Mononuclear cell (primary cell): ENCODE results near the gene PHGDH. TPM values are rescaled to one million over a fixed set of nuclear protein-coding genes. Genes with fewer than 3 reads are reported as not detected.

ENCODE experiments used
- H3K27me3 ChIP-seq: 2 replicates; pipeline ENCODE4 v1.6.0; 2011; ENCODE audit warnings: low read length, control low read depth; ENCODE audit not compliant: insufficient read depth
- H3K4me1 ChIP-seq: 2 replicates; pipeline ENCODE4 v1.5.1; 2011; ENCODE audit warnings: mild to moderate bottlenecking, low read length, control low read depth; ENCODE audit not compliant: insufficient read depth
- H3K4me3 ChIP-seq: 2 replicates; pipeline ENCODE4 v1.5.1; 2011; ENCODE audit warnings: mild to moderate bottlenecking, low read length, moderate library complexity
- H3K9me3 ChIP-seq: 2 replicates; pipeline ENCODE4 v1.5.1; 2011; ENCODE audit warnings: low read depth, mild to moderate bottlenecking, control low read depth, low read length
- total RNA-seq: library from RNA; depleted of rRNA; stranded (reverse); fragments of >200 nt; gene quantifications from one replicate; pipeline ENCODE4 v1.2.3, GENCODE V29; 2012

PHGDH gene
- total RNA-seq, 1 donor: 2.8 TPM

GRCh38 chr1:119713039-119713748, 1.5 kb downstream of the PHGDH start:
- Histone ChIP-seq H3K9me3 (no peaks in the 10 kb centered on the region), H3K4me3 (no peak overlapping the region), H3K4me1 (peaks cover 18% of the 10 kb centered on the region), H3K27me3 (peaks cover 7% of the 10 kb centered on the region)

GRCh38 chr1:119713749-119714456, 2.2 kb downstream of the PHGDH start:
- Histone ChIP-seq H3K9me3 (no peaks in the 10 kb centered on the region), H3K4me1 (peaks cover 18% of the 10 kb centered on the region), H3K4me3 (no peak overlapping the region), H3K27me3 (peaks cover 7% of the 10 kb centered on the region)

DNA sequence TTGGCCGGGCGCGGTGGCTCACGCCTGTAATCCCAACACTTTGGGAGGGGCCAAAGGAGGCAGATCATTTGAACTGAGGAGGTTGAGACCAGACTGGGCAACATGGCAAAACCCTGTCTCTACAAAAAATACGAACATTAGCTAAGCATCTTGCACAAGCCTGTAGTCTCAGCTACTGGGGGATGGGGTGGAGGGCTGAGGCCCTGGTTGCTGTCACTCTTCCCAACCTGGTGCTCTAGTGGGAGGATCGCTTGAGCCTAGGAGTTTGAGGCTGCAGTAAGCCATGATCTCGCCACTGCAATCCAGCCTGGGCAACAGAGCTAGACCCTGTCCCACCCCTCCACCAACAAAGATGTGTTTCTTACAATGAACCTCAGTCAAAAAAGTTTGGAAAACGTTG, 2.8 kb downstream of the PHGDH start:
- H3K27me3 ChIP-seq: peaks cover 7% of the 10 kb centered on the region
- H3K4me1 ChIP-seq: peaks cover 18% of the 10 kb centered on the region
- no peaks in the 10 kb centered on the region for H3K9me3 ChIP-seq
- H3K4me3 ChIP-seq: no peak overlapping the region

- H3K27me3 ChIP-seq: peaks cover 7% of the 10 kb centered on the region
- no peaks in the 10 kb centered on the region for H3K9me3 ChIP-seq
- peaks cover 18% of the 10 kb centered on the region for H3K4me1 ChIP-seq
- H3K4me3 ChIP-seq: no peak overlapping the region
Measured at GRCh38 chr1:119715542-119715941, 3.8 kb downstream of the PHGDH start.

DNA sequence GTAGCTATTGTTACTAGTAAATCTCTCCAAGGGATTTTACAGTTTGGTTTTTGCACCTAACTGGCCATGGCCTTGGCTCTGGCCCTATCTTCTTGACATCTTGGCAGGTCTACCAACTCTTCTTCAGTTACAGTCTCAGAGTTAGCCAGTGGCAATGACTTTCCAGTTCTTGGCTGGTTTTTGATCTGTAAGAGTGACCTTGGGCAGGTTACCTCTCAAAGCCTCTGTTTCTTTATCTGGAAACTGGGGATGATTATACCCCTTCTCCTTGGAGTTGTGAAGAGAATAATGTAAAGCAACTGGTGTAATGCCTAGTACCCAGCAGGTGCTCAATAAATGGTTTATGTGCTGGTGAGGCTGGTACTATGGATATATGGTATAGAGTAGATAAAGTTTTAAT, 6.7 kb downstream of the PHGDH start:
- Histone ChIP-seq H3K27me3 (no peaks in the 10 kb centered on the region), H3K4me1 (peaks cover under 1% of the 10 kb centered on the region), H3K4me3 (no peak overlapping the region), H3K9me3 (no peaks in the 10 kb centered on the region)

DNA sequence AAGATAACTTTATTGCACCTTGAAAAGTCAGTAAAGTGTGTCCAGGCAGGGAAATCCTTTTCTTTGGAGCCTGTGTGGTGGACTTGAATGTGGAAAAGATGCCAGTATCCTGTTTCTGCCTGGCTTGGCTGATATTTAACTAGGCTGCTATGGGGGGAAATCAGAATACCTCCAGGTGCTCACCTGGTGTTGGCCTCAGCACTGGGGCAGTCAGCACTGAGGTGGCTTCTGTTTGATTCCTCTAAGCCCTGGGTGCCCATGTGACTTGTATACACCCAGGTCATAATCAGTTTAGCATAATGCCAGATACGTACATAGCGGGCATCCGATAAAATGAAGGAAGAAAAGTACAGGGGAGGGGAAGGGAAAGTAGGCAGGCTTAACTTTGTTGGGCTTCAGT, 7.2 kb downstream of the PHGDH start:
- H3K27me3 ChIP-seq: no peaks in the 10 kb centered on the region
- H3K4me3 ChIP-seq: no peak overlapping the region
- no peaks in the 10 kb centered on the region for H3K4me1 ChIP-seq
- H3K9me3 ChIP-seq: no peaks in the 10 kb centered on the region

DNA sequence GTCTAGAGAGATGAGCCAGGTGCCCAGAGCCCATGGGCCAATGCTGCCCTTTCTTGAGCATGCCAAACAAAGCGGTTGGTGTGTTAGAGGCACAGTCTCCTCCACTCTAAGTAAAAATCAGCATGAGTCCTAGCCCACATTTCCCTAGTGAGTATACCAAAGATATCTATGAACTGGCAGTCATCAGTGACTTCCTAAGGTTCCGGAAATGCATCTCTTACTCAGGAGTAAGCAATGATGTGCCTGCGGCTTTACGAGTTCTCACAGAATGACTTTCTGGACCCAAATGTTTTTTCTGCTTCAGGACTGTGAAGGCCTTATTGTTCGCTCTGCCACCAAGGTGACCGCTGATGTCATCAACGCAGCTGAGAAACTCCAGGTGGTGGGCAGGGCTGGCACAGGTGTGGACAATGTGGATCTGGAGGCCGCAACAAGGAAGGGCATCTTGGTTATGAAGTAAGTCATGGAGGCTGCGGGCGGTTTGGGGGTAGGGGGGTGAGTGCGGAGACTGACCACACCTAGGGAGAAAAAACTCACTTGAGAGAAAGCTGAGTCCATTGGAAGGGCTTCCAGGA, 9.2 kb downstream of the PHGDH start:
- H3K9me3 ChIP-seq: no peaks in the 10 kb centered on the region

DNA sequence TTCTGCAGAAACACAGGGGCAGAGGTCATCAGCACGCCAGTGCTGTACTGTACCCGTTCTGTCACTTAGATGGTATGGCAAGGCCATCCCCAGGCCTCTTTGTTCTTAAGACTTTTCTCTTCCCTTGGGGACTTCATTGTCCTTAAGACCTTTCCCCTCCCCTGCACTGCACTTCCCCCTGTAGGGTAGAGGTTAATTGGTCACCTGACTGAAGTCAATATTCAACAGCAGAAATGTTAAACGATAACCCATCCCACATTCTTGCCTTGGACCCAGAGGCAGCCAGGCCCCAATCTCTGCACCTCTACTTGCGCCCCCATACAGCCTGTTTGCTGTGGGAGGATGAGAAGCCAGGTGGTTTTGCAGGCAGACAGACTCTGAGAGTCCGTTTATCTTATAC, 10.2 kb downstream of the PHGDH start:
- no peak overlapping the region for H3K4me3 ChIP-seq
- H3K27me3 ChIP-seq: no peaks in the 10 kb centered on the region
- H3K4me1 ChIP-seq: no peaks in the 10 kb centered on the region
- no peaks in the 10 kb centered on the region for H3K9me3 ChIP-seq

More for the DNA sequence above, 9.2 kb downstream of the PHGDH start:
- H3K4me1 ChIP-seq: no peaks in the 10 kb centered on the region
- H3K4me3 ChIP-seq: no peak overlapping the region
- H3K27me3 ChIP-seq: no peaks in the 10 kb centered on the region

DNA sequence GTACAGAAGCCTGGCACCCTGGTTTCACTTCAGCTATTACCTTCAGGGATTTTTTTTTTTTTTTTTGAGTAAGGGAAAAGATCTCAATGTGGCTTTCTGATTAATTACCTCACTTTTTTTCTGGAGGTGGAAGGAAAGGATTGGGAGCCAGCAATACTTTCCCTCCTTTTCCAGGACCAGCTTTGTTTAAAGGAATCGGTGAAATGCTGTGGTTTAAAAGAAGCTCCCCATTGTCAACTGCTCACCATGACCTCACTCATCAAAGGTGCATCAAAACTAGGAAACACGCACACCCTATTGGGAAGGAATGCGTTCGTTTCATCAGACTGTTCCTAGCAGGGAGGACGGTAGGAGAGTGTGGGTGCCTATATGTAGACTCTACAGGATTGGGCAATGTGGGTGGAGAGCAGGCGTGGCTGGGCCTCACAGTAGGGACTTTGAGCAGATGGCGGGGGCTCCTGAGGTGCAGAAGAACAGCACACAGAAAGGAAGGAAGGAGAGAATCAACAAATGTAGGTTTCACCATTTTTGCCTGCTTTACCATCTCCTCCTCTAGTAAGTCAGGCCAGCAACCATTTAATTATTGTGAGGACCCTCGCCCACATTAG, 13.0 kb downstream of the PHGDH start:
- no peak overlapping the region for H3K4me3 ChIP-seq
- H3K27me3 ChIP-seq: no peaks in the 10 kb centered on the region
- no peaks in the 10 kb centered on the region for H3K9me3 ChIP-seq
- no peaks in the 10 kb centered on the region for H3K4me1 ChIP-seq

DNA sequence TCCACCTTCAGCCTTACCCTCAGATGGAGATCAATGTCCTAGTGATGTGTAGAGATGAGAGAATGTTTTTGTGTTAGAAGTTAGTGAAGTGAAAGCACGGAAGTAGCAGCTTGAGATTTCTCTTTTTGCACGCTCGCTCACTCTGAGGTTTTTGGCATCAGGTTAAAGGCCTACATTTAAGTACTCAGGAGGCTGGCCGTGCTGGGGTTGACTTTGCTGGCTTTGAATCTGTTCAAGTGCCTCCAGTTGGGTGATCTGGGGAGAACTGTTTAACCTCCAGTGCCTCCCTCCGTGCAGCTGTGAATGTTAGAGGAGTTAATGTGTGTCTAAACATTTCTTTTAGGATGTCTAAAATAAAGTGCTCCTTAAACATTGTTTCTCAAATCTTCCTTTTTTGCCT, 13.9 kb downstream of the PHGDH start:
- H3K4me1 ChIP-seq: no peaks in the 10 kb centered on the region
- H3K4me3 ChIP-seq: no peak overlapping the region
- no peaks in the 10 kb centered on the region for H3K27me3 ChIP-seq
- no peaks in the 10 kb centered on the region for H3K9me3 ChIP-seq

GRCh38 chr1:119727991-119728390, 16.3 kb downstream of the PHGDH start:
- no peaks in the 10 kb centered on the region for H3K27me3 ChIP-seq
- H3K9me3 ChIP-seq: no peaks in the 10 kb centered on the region
- H3K4me3 ChIP-seq: no peak overlapping the region
- H3K4me1 ChIP-seq: no peaks in the 10 kb centered on the region

DNA sequence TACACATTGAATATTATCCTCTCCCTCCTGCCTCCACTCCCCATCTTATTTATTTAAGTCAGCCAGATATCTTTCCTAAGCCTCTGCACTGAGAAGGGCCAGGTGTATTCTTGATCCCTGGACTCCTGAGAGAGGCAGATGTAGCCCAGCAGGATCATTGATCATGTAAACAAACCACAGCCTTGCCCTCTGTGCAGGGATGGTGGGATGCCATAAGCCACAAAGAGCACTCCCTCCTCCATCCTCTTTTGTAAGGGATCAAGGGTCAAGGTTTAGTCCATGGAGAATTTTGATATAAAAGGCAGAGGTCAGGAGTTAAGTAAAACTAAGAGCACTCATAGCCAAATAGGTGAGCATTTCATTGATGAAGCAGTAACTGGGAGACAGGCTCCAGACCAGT, 17.3 kb downstream of the PHGDH start:
- H3K4me1 ChIP-seq: no peaks in the 10 kb centered on the region
- H3K4me3 ChIP-seq: no peak overlapping the region
- no peaks in the 10 kb centered on the region for H3K9me3 ChIP-seq
- H3K27me3 ChIP-seq: no peaks in the 10 kb centered on the region

DNA sequence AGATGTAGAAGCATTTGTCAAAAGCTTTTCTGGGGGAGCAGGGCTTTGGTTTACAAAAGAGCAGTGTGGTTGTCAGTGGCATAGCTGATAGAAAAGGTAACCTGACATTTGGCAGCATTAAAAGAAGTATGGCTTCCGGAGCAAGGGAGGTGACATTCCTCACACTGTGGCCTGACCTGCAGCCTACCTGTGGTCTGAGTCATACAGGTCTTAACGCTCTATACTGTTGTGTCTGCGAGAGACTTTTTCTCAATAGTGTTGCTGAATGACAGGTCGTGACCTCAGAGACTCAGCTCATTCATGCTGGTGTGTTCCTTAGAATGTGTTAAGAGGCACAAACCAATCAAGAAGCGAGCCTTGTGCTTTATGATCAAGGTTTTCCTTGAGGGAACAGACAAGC, 19.3 kb downstream of the PHGDH start:
- Histone ChIP-seq H3K4me3 (no peak overlapping the region), H3K9me3 (no peaks in the 10 kb centered on the region), H3K4me1 (no peaks in the 10 kb centered on the region), H3K27me3 (no peaks in the 10 kb centered on the region)

DNA sequence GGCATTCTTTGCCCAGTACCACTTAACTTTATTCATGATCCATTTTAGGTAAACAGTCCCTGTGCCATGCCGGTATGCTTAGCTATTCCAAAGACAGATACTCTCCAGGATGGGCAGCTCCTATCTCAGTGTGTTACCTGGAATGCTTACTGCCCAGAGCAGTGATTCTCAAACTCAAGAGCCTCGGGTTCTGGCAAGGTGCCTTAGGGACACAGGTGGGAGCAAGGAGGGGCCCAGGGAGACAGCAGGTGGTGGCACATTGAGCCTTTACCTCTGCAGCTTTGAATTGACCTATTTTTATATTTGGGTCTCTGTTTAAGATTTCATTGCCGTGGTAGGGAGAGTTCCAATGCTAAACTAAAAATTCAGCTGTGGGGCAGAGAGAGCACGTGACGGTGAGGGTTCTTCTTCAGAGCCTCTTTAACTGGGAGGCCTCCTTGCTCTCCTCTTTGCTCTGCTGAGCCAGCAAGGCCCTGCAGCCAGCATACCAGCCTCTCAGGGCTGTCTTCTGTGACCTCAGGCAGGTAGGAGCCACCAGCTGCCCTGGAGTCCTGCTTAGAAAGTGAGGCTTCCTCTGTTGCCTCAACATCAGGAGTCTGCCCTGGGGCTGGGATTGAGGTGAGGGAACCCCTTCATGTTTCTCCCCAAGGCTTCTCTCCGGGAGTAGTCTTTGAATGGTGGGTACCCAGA, 20.2 kb downstream of the PHGDH start:
- no peaks in the 10 kb centered on the region for H3K27me3 ChIP-seq
- no peak overlapping the region for H3K4me3 ChIP-seq
- H3K4me1 ChIP-seq: no peaks in the 10 kb centered on the region
- no peaks in the 10 kb centered on the region for H3K9me3 ChIP-seq
